H9 (cell line): Measurements from ENCODE around the gene VPS54. TPM values are rescaled to one million over a fixed set of nuclear protein-coding genes. Genes with fewer than 3 reads are reported as not detected.

ENCODE experiments used
- DNase-seq: peaks from one replicate; pipeline ENCODE4 v3.0.0-alpha.2; 2017
- H2AFZ ChIP-seq: one replicate; pipeline ENCODE4 v1.6.1; 2013; ENCODE audit warnings: mild to moderate bottlenecking, low read length, control low read depth, moderate library complexity
- H2AK5ac ChIP-seq: 2 replicates; pipeline ENCODE4 v1.6.1; 2013; ENCODE audit warnings: low read length, control low read depth, mixed read lengths; ENCODE audit not compliant: insufficient read length
- H2BK120ac ChIP-seq: one replicate; pipeline ENCODE4 v1.6.1; 2013; ENCODE audit warnings: low read depth, mild to moderate bottlenecking, low read length, control low read depth, inconsistent platforms; ENCODE audit not compliant: poor library complexity, severe bottlenecking
- H2BK12ac ChIP-seq: 2 replicates; pipeline ENCODE4 v1.6.1; 2013; ENCODE audit warnings: low read length, control low read depth, mixed read lengths, low read depth; ENCODE audit not compliant: insufficient read length
- H2BK15ac ChIP-seq: 2 replicates; pipeline ENCODE4 v1.6.1; 2013; ENCODE audit warnings: low read depth, low read length, control low read depth
- H2BK20ac ChIP-seq: one replicate; pipeline ENCODE4 v1.6.1; 2013; ENCODE audit warnings: low read depth, mild to moderate bottlenecking, low read length, control low read depth, inconsistent platforms; ENCODE audit not compliant: poor library complexity, severe bottlenecking
- H2BK5ac ChIP-seq: 2 replicates; pipeline ENCODE4 v1.6.1; 2013; ENCODE audit warnings: low read length, control low read depth, mixed read lengths; ENCODE audit not compliant: insufficient read length
- H3K14ac ChIP-seq: 2 replicates; pipeline ENCODE4 v1.6.1; 2013; ENCODE audit warnings: low read length, control low read depth; ENCODE audit not compliant: insufficient read depth
- H3K18ac ChIP-seq: 2 replicates; pipeline ENCODE4 v1.6.1; 2013; ENCODE audit warnings: low read depth, mild to moderate bottlenecking, mixed read lengths, low read length, control low read depth; ENCODE audit not compliant: insufficient read length
- H3K23ac ChIP-seq: 2 replicates; pipeline ENCODE4 v1.6.1; 2013; ENCODE audit warnings: low read length, control low read depth, mixed read lengths, low read depth; ENCODE audit not compliant: insufficient read length
- H3K23me2 ChIP-seq: 2 replicates; pipeline ENCODE4 v1.6.1; 2013; ENCODE audit warnings: low read depth, mild to moderate bottlenecking, mixed read lengths, low read length, control low read depth; ENCODE audit not compliant: insufficient read length, poor library complexity, severe bottlenecking
- H3K27ac ChIP-seq: 2 replicates; pipeline ENCODE4 v1.5.1; 2013; ENCODE audit warnings: low read length, control low read depth, mixed read lengths, low read depth; ENCODE audit not compliant: insufficient read length
- H3K27me3 ChIP-seq: 2 replicates; pipeline ENCODE4 v1.6.1; 2013; ENCODE audit warnings: low read length, control low read depth, inconsistent platforms; ENCODE audit not compliant: insufficient read depth
- H3K4ac ChIP-seq: 2 replicates; pipeline ENCODE4 v1.6.1; 2013; ENCODE audit warnings: low read depth, mild to moderate bottlenecking, control low read depth, inconsistent platforms, low read length, moderate library complexity
- H3K4me1 ChIP-seq: 2 replicates; pipeline ENCODE4 v1.6.1; 2013; ENCODE audit warnings: low read length, control low read depth, inconsistent platforms; ENCODE audit not compliant: insufficient read depth
- H3K4me2 ChIP-seq: 2 replicates; pipeline ENCODE4 v1.6.1; 2013; ENCODE audit warnings: low read length, control low read depth, mixed read lengths; ENCODE audit not compliant: insufficient read length, insufficient read depth
- H3K56ac ChIP-seq: 2 replicates; pipeline ENCODE4 v1.6.1; 2013; ENCODE audit warnings: low read depth, mild to moderate bottlenecking, mixed read lengths, low read length, control low read depth; ENCODE audit not compliant: insufficient read length
- H3K79me1 ChIP-seq: 2 replicates; pipeline ENCODE4 v1.6.1; 2013; ENCODE audit warnings: low read depth, mild to moderate bottlenecking, moderate library complexity, low read length, control low read depth, inconsistent platforms; ENCODE audit not compliant: insufficient read depth, poor library complexity, severe bottlenecking
- H3K79me2 ChIP-seq: 2 replicates; pipeline ENCODE4 v1.6.1; 2013; ENCODE audit warnings: low read length, control low read depth, inconsistent platforms; ENCODE audit not compliant: insufficient read depth
- H3K9ac ChIP-seq: 2 replicates; pipeline ENCODE4 v1.6.1; 2013; ENCODE audit warnings: low read length, control low read depth, mixed read lengths; ENCODE audit not compliant: insufficient read length; ENCODE audit errors: extremely low read depth
- H3K9me3 ChIP-seq: one replicate; pipeline ENCODE4 v1.6.1; 2013; ENCODE audit warnings: low read depth, low read length, inconsistent platforms; ENCODE audit not compliant: control insufficient read depth
- H3T11ph ChIP-seq: one replicate; pipeline ENCODE4 v1.6.1; 2013; ENCODE audit warnings: mild to moderate bottlenecking, low read length, control low read depth, inconsistent platforms
- H4K20me1 ChIP-seq: one replicate; pipeline ENCODE4 v1.6.1; 2013; ENCODE audit not compliant: control insufficient read depth, insufficient read length, insufficient read depth
- H4K5ac ChIP-seq: 2 replicates; pipeline ENCODE4 v1.6.1; 2013; ENCODE audit warnings: low read depth, mild to moderate bottlenecking, mixed read lengths, low read length, control low read depth; ENCODE audit not compliant: insufficient read length
- H4K8ac ChIP-seq: replicated peaks from 2 replicates; pipeline ENCODE4 v1.6.1; 2013; ENCODE audit warnings: low read length, control low read depth, mixed read lengths, low read depth; ENCODE audit not compliant: insufficient read length
- H4K91ac ChIP-seq: 2 replicates; pipeline ENCODE4 v1.6.1; 2013; ENCODE audit warnings: low read depth, mild to moderate bottlenecking, moderate library complexity, mixed read lengths, low read length, control low read depth; ENCODE audit not compliant: insufficient read length
- H3K27ac Mint-ChIP-seq, 3 experiments: 2 replicates in 2 of 3; 3 replicates in 1 of 3; pipeline ENCODE4 v1.8.0; 2020 to 2021; ENCODE audit warnings: mixed read lengths in 3 of 3, mild to moderate bottlenecking in 1 of 3, moderate library complexity in 1 of 3
- H3K27me3 Mint-ChIP-seq: 2 replicates; pipeline ENCODE4 v1.8.0; 2021; ENCODE audit warnings: low read depth, mild to moderate bottlenecking, moderate library complexity, mixed read lengths
- H3K36me3 Mint-ChIP-seq, 3 experiments: 2 replicates in 2 of 3; 3 replicates in 1 of 3; pipeline ENCODE4 v1.8.0; 2020 to 2021; ENCODE audit warnings: low read depth in 3 of 3, mixed read lengths in 3 of 3; ENCODE audit not compliant: insufficient read depth in 1 of 3
- H3K4me1 Mint-ChIP-seq, 2 experiments: 2 replicates each; pipeline ENCODE4 v1.8.0; 2020; ENCODE audit warnings: mixed read lengths in 2 of 2
- H3K4me3 Mint-ChIP-seq, 2 experiments: 2 replicates in 1 of 2; 3 replicates in 1 of 2; pipeline ENCODE4 v1.8.0; 2020 to 2021; ENCODE audit warnings: mild to moderate bottlenecking in 2 of 2, mixed read lengths in 2 of 2, moderate library complexity in 1 of 2
- H3K9me3 Mint-ChIP-seq, 2 experiments: 2 replicates in 1 of 2; 3 replicates in 1 of 2; pipeline ENCODE4 v1.8.0; 2020; ENCODE audit warnings: mild to moderate bottlenecking in 2 of 2, mixed read lengths in 2 of 2, moderate library complexity in 1 of 2
- CTCF ChIP-seq: fragments of 200-600 bp; sonication (generic); conservative IDR thresholded peaks from 3 replicates; pipeline ENCODE4 v1.8.0; 2021; ENCODE audit warnings: antibody characterized with exemption, mild to moderate bottlenecking
- WGBS: extraction: QIAGEN DNeasy Blood & Tissue Kit; methylation state at CpG from one replicate; pipeline ENCODE4 v1.1.7; 2013; ENCODE audit warnings: missing lambda C conversion rate, low lambda C conversion rate, mixed read lengths; ENCODE audit not compliant: insufficient read length; ENCODE audit errors: extremely low coverage; 5-methylcytosine and 5-hydroxymethylcytosine counted together
- total RNA-seq: library from RNA; stranded (reverse); gene quantifications from 2 replicates; pipeline ENCODE4 v1.2.1, GENCODE V29; 2021

VPS54 gene
- total RNA-seq, 1 experiment from 2014 or later, result 13.4 TPM

GRCh38 chr2:64045938-64046337 is 26.7 kb upstream of the VPS54 start:
- H3K79me1 ChIP-seq, result no peaks in the 10 kb centered on the region

More at GRCh38 chr2:64045938-64046337, 26.7 kb upstream of the VPS54 start:
- Histone ChIP-seq H3K18ac (no peak overlapping the region), H4K8ac (no peak overlapping the region), H3K4me1 (no peaks in the 10 kb centered on the region), H3K27me3 (no peaks in the 10 kb centered on the region), H2BK20ac (no peak overlapping the region), H3K9me3 (no peaks in the 10 kb centered on the region), H3K4ac (no peak overlapping the region), H3T11ph (no peak overlapping the region), H3K27ac (no peak overlapping the region), H2BK12ac (no peak overlapping the region), H3K23me2 (no peaks in the 10 kb centered on the region), H3K23ac (no peak overlapping the region), H3K14ac (no peak overlapping the region), H4K91ac (no peak overlapping the region), H3K56ac (no peak overlapping the region), H4K5ac (no peak overlapping the region), H3K79me2 (no peaks in the 10 kb centered on the region), H2BK120ac (no peak overlapping the region), H2AK5ac (no peak overlapping the region), H4K20me1 (no peaks in the 10 kb centered on the region), H2BK15ac (no peak overlapping the region), H2AFZ (no peak overlapping the region), H3K4me2 (no peak overlapping the region), H3K9ac (no peak overlapping the region), H2BK5ac (no peak overlapping the region)
- Mint-ChIP-seq H3K27ac (no peak overlapping the region), H3K9me3 (peaks cover 4 to 11% of the 10 kb centered on the region in 2 experiments; a peak in 4 of 5 replicates), H3K27me3 (no peaks in the 10 kb centered on the region), H3K36me3 (peaks cover 0 to 4% (median 0%) of the 10 kb centered on the region in 3 experiments; a peak in 2 of 7 replicates), H3K4me1 (peaks cover 11 to 15% of the 10 kb centered on the region in 2 experiments), H3K4me3 (no peak overlapping the region)
- WGBS, result no CpG with 5 or more reads among the region's 2 CpGs
- no peak for DNase-seq
- no peak for TF ChIP-seq CTCF
